H9 (cell line): ENCODE results near the gene TUT4. TPM values are rescaled to one million over a fixed set of nuclear protein-coding genes. Genes with fewer than 3 reads are reported as not detected.

Source experiments
- DNase-seq: peaks from one replicate; pipeline ENCODE4 v3.0.0-alpha.2; 2017
- H2AFZ ChIP-seq: one replicate; pipeline ENCODE4 v1.6.1; 2013; ENCODE audit warnings: mild to moderate bottlenecking, low read length, control low read depth, moderate library complexity
- H2AK5ac ChIP-seq: 2 replicates; pipeline ENCODE4 v1.6.1; 2013; ENCODE audit warnings: low read length, control low read depth, mixed read lengths; ENCODE audit not compliant: insufficient read length
- H2BK120ac ChIP-seq: one replicate; pipeline ENCODE4 v1.6.1; 2013; ENCODE audit warnings: low read depth, mild to moderate bottlenecking, low read length, control low read depth, inconsistent platforms; ENCODE audit not compliant: poor library complexity, severe bottlenecking
- H2BK12ac ChIP-seq: 2 replicates; pipeline ENCODE4 v1.6.1; 2013; ENCODE audit warnings: low read length, control low read depth, mixed read lengths, low read depth; ENCODE audit not compliant: insufficient read length
- H2BK15ac ChIP-seq: 2 replicates; pipeline ENCODE4 v1.6.1; 2013; ENCODE audit warnings: low read depth, low read length, control low read depth
- H2BK20ac ChIP-seq: one replicate; pipeline ENCODE4 v1.6.1; 2013; ENCODE audit warnings: low read depth, mild to moderate bottlenecking, low read length, control low read depth, inconsistent platforms; ENCODE audit not compliant: poor library complexity, severe bottlenecking
- H2BK5ac ChIP-seq: 2 replicates; pipeline ENCODE4 v1.6.1; 2013; ENCODE audit warnings: low read length, control low read depth, mixed read lengths; ENCODE audit not compliant: insufficient read length
- H3K14ac ChIP-seq: 2 replicates; pipeline ENCODE4 v1.6.1; 2013; ENCODE audit warnings: low read length, control low read depth; ENCODE audit not compliant: insufficient read depth
- H3K18ac ChIP-seq: 2 replicates; pipeline ENCODE4 v1.6.1; 2013; ENCODE audit warnings: low read depth, mild to moderate bottlenecking, mixed read lengths, low read length, control low read depth; ENCODE audit not compliant: insufficient read length
- H3K23ac ChIP-seq: 2 replicates; pipeline ENCODE4 v1.6.1; 2013; ENCODE audit warnings: low read length, control low read depth, mixed read lengths, low read depth; ENCODE audit not compliant: insufficient read length
- H3K23me2 ChIP-seq: 2 replicates; pipeline ENCODE4 v1.6.1; 2013; ENCODE audit warnings: low read depth, mild to moderate bottlenecking, mixed read lengths, low read length, control low read depth; ENCODE audit not compliant: insufficient read length, poor library complexity, severe bottlenecking
- H3K27ac ChIP-seq: 2 replicates; pipeline ENCODE4 v1.5.1; 2013; ENCODE audit warnings: low read length, control low read depth, mixed read lengths, low read depth; ENCODE audit not compliant: insufficient read length
- H3K27me3 ChIP-seq: 2 replicates; pipeline ENCODE4 v1.6.1; 2013; ENCODE audit warnings: low read length, control low read depth, inconsistent platforms; ENCODE audit not compliant: insufficient read depth
- H3K4ac ChIP-seq: 2 replicates; pipeline ENCODE4 v1.6.1; 2013; ENCODE audit warnings: low read depth, mild to moderate bottlenecking, control low read depth, inconsistent platforms, low read length, moderate library complexity
- H3K4me1 ChIP-seq: 2 replicates; pipeline ENCODE4 v1.6.1; 2013; ENCODE audit warnings: low read length, control low read depth, inconsistent platforms; ENCODE audit not compliant: insufficient read depth
- H3K4me2 ChIP-seq: 2 replicates; pipeline ENCODE4 v1.6.1; 2013; ENCODE audit warnings: low read length, control low read depth, mixed read lengths; ENCODE audit not compliant: insufficient read length, insufficient read depth
- H3K56ac ChIP-seq: 2 replicates; pipeline ENCODE4 v1.6.1; 2013; ENCODE audit warnings: low read depth, mild to moderate bottlenecking, mixed read lengths, low read length, control low read depth; ENCODE audit not compliant: insufficient read length
- H3K79me1 ChIP-seq: 2 replicates; pipeline ENCODE4 v1.6.1; 2013; ENCODE audit warnings: low read depth, mild to moderate bottlenecking, moderate library complexity, low read length, control low read depth, inconsistent platforms; ENCODE audit not compliant: insufficient read depth, poor library complexity, severe bottlenecking
- H3K79me2 ChIP-seq: 2 replicates; pipeline ENCODE4 v1.6.1; 2013; ENCODE audit warnings: low read length, control low read depth, inconsistent platforms; ENCODE audit not compliant: insufficient read depth
- H3K9ac ChIP-seq: 2 replicates; pipeline ENCODE4 v1.6.1; 2013; ENCODE audit warnings: low read length, control low read depth, mixed read lengths; ENCODE audit not compliant: insufficient read length; ENCODE audit errors: extremely low read depth
- H3K9me3 ChIP-seq: one replicate; pipeline ENCODE4 v1.6.1; 2013; ENCODE audit warnings: low read depth, low read length, inconsistent platforms; ENCODE audit not compliant: control insufficient read depth
- H3T11ph ChIP-seq: one replicate; pipeline ENCODE4 v1.6.1; 2013; ENCODE audit warnings: mild to moderate bottlenecking, low read length, control low read depth, inconsistent platforms
- H4K20me1 ChIP-seq: one replicate; pipeline ENCODE4 v1.6.1; 2013; ENCODE audit not compliant: control insufficient read depth, insufficient read length, insufficient read depth
- H4K5ac ChIP-seq: 2 replicates; pipeline ENCODE4 v1.6.1; 2013; ENCODE audit warnings: low read depth, mild to moderate bottlenecking, mixed read lengths, low read length, control low read depth; ENCODE audit not compliant: insufficient read length
- H4K8ac ChIP-seq: replicated peaks from 2 replicates; pipeline ENCODE4 v1.6.1; 2013; ENCODE audit warnings: low read length, control low read depth, mixed read lengths, low read depth; ENCODE audit not compliant: insufficient read length
- H4K91ac ChIP-seq: 2 replicates; pipeline ENCODE4 v1.6.1; 2013; ENCODE audit warnings: low read depth, mild to moderate bottlenecking, moderate library complexity, mixed read lengths, low read length, control low read depth; ENCODE audit not compliant: insufficient read length
- H3K27ac Mint-ChIP-seq, 3 experiments: 2 replicates in 2 of 3; 3 replicates in 1 of 3; pipeline ENCODE4 v1.8.0; 2020 to 2021; ENCODE audit warnings: mixed read lengths in 3 of 3, mild to moderate bottlenecking in 1 of 3, moderate library complexity in 1 of 3
- H3K27me3 Mint-ChIP-seq: 2 replicates; pipeline ENCODE4 v1.8.0; 2021; ENCODE audit warnings: low read depth, mild to moderate bottlenecking, moderate library complexity, mixed read lengths
- H3K36me3 Mint-ChIP-seq, 3 experiments: 2 replicates in 2 of 3; 3 replicates in 1 of 3; pipeline ENCODE4 v1.8.0; 2020 to 2021; ENCODE audit warnings: low read depth in 3 of 3, mixed read lengths in 3 of 3; ENCODE audit not compliant: insufficient read depth in 1 of 3
- H3K4me1 Mint-ChIP-seq, 2 experiments: 2 replicates each; pipeline ENCODE4 v1.8.0; 2020; ENCODE audit warnings: mixed read lengths in 2 of 2
- H3K4me3 Mint-ChIP-seq, 2 experiments: 2 replicates in 1 of 2; 3 replicates in 1 of 2; pipeline ENCODE4 v1.8.0; 2020 to 2021; ENCODE audit warnings: mild to moderate bottlenecking in 2 of 2, mixed read lengths in 2 of 2, moderate library complexity in 1 of 2
- H3K9me3 Mint-ChIP-seq, 2 experiments: 2 replicates in 1 of 2; 3 replicates in 1 of 2; pipeline ENCODE4 v1.8.0; 2020; ENCODE audit warnings: mild to moderate bottlenecking in 2 of 2, mixed read lengths in 2 of 2, moderate library complexity in 1 of 2
- CTCF ChIP-seq: fragments of 200-600 bp; sonication (generic); conservative IDR thresholded peaks from 3 replicates; pipeline ENCODE4 v1.8.0; 2021; ENCODE audit warnings: antibody characterized with exemption, mild to moderate bottlenecking
- WGBS: extraction: QIAGEN DNeasy Blood & Tissue Kit; methylation state at CpG from one replicate; pipeline ENCODE4 v1.1.7; 2013; ENCODE audit warnings: missing lambda C conversion rate, low lambda C conversion rate, mixed read lengths; ENCODE audit not compliant: insufficient read length; ENCODE audit errors: extremely low coverage; 5-methylcytosine and 5-hydroxymethylcytosine counted together
- total RNA-seq: library from RNA; stranded (reverse); gene quantifications from 2 replicates; pipeline ENCODE4 v1.2.1, GENCODE V29; 2021

The TUT4 gene
- total RNA-seq, 1 experiment from 2014 or later = 59.3 TPM

- H3K23me2 ChIP-seq = no peaks in the 10 kb centered on the region
- Mint-ChIP-seq H3K27me3 (no peaks in the 10 kb centered on the region), H3K4me3 (no peak overlapping the region), H3K9me3 (peaks cover 17 to 26% of the 10 kb centered on the region in 2 experiments), H3K4me1 (peaks cover 4 to 6% of the 10 kb centered on the region in 2 experiments; a peak in 1 of 4 replicates), H3K27ac (no peak overlapping the region), H3K36me3 (peaks cover 28 to 35% (median 33%) of the 10 kb centered on the region in 3 experiments)
- H2BK12ac ChIP-seq = no peak overlapping the region
- H4K91ac ChIP-seq = no peak overlapping the region
- peaks cover 18% of the 10 kb centered on the region; the same call in 1 of the 2 replicates for H3K79me2 ChIP-seq
- no peak overlapping the region for H4K5ac ChIP-seq
- no peak overlapping the region for H2BK20ac ChIP-seq
- no peak overlapping the region for H2BK15ac ChIP-seq
- H3K4ac ChIP-seq = no peak overlapping the region
- H2BK5ac ChIP-seq = no peak overlapping the region
- H2AK5ac ChIP-seq = no peak overlapping the region
- no peak overlapping the region for H3K18ac ChIP-seq
- WGBS = no CpG with 5 or more reads among the region's 5 CpGs
- H4K8ac ChIP-seq = no peak overlapping the region
- H3K56ac ChIP-seq = no peak overlapping the region
- H2BK120ac ChIP-seq = no peak overlapping the region
- no peaks in the 10 kb centered on the region for H3K27me3 ChIP-seq
- no peak overlapping the region for H3K9ac ChIP-seq
- H3K27ac ChIP-seq = no peak overlapping the region
- TF ChIP-seq CTCF = no peak
- no peak overlapping the region for H3K23ac ChIP-seq
- H2AFZ ChIP-seq = no peak overlapping the region
- H3K14ac ChIP-seq = no peak overlapping the region
- H3K4me2 ChIP-seq = no peak overlapping the region
- H3K9me3 ChIP-seq = no peaks in the 10 kb centered on the region
- no peaks in the 10 kb centered on the region for H3K4me1 ChIP-seq
- no peak overlapping the region for H3T11ph ChIP-seq
- DNase-seq = no peak
- H4K20me1 ChIP-seq = no peaks in the 10 kb centered on the region
- peaks cover 13% of the 10 kb centered on the region for H3K79me1 ChIP-seq
Measured at GRCh38 chr1:52542085-52542688, 10.7 kb downstream of the TUT4 start.
